ENCODE data around the gene OR52K1.
"Not testable (repeated sequence)": the region's sequence is repeated elsewhere in the genome, so short reads cannot be mapped to it uniquely, and the experiment has no call there.

OR52K1 gene

DNA sequence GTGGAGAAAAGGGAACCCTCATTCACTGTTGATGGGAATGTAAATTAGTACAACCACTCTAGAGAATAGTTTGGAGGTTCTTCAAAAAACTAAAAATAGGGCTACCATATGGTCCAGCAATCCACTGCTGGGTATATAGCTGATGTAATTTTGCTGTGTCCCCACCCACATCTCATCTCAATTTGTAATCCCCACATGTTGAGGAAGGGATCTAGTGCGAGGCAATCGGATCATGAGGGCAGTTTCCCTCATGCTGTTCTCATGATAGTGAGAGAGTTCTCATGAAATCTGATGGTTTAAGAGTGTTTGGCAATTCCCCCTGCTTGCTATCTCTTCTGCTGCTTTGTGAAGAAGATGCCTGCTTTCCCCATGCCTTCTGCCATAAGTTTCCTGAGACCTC is 45.5 kb downstream of the OR52K1 start:
- DNase-seq: no peak
- TF ChIP-seq, protein P1, sequence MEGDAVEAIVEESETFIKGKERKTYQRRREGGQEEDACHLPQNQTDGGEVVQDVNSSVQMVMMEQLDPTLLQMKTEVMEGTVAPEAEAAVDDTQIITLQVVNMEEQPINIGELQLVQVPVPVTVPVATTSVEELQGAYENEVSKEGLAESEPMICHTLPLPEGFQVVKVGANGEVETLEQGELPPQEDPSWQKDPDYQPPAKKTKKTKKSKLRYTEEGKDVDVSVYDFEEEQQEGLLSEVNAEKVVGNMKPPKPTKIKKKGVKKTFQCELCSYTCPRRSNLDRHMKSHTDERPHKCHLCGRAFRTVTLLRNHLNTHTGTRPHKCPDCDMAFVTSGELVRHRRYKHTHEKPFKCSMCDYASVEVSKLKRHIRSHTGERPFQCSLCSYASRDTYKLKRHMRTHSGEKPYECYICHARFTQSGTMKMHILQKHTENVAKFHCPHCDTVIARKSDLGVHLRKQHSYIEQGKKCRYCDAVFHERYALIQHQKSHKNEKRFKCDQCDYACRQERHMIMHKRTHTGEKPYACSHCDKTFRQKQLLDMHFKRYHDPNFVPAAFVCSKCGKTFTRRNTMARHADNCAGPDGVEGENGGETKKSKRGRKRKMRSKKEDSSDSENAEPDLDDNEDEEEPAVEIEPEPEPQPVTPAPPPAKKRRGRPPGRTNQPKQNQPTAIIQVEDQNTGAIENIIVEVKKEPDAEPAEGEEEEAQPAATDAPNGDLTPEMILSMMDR (IDR thresholded peaks at IDR 0.05): no peak
- intact Hi-C loops (cut with DNase I; ENCODE audit: low total_unique reads): no loop called here
- Histone ChIP-seq H3K4me3 (no peak overlapping the region), H3K9me3 (no peaks in the 10 kb centered on the region), H3K27me3 (no peaks in the 10 kb centered on the region), H3K36me3 (no peaks in the 10 kb centered on the region), H3K27ac (no peak overlapping the region), H3K4me1 (no peaks in the 10 kb centered on the region)

GRCh38 chr11:4531686-4532085 is 49.2 kb downstream of the OR52K1 start:
- H3K4me1 ChIP-seq; H3K9me3 ChIP-seq; H3K27ac ChIP-seq; intact Hi-C loops (cut with DNase I; ENCODE audit: low total_unique reads); H3K4me3 ChIP-seq; H3K36me3 ChIP-seq; DNase-seq; H3K27me3 ChIP-seq: not testable (repeated sequence)

DNA sequence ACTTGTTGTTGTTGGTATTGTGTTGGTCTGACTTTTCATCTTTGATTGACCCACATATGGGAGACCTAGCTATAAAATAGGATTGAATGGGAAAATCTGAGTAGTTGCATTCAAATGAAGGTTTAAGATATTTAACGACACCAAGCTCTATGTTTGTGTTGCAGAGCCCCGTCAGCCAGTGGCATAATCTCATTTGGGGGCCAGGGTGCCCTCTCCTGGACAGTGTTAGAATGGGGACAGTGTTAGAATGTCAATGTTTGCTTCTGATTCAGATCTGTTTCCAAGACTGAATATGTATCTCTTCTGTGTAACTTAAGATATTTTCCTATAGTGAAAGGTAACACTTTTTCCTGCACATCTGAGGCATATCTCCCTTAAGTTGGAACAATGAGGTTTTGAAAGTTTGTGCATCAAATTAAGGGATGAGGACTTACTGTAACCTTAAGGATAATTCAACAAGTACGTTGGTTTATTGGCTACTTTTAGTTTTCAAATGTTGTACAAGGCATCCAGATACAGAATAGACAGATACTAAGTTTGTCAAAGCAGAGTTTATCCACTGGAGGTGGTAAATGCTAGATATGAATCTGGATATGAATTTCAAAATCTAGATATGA is 57.3 kb downstream of the OR52K1 start:
- H3K27me3 ChIP-seq: peaks cover 0 to 7% of the 10 kb centered on the region in 2 donors
- no peaks in the 10 kb centered on the region for H3K9me3 ChIP-seq
- no peaks in the 10 kb centered on the region for H3K36me3 ChIP-seq
- H3K4me3 ChIP-seq: no peak overlapping the region
- H3K4me1 ChIP-seq: no peaks in the 10 kb centered on the region
- no peak overlapping the region for H3K27ac ChIP-seq
- DNase-seq: peak in 1 of 2 donors; percentile 46
- TF ChIP-seq, protein P1 (IDR thresholded peaks at IDR 0.05): peak; percentile 40 to 49
- intact Hi-C loops (cut with DNase I; ENCODE audit: low total_unique reads): no loop called here

- no peaks in the 10 kb centered on the region for H3K4me1 ChIP-seq
- H3K36me3 ChIP-seq: no peaks in the 10 kb centered on the region
- TF ChIP-seq, protein P1 (IDR thresholded peaks at IDR 0.05): no peak
- no peak overlapping the region for H3K4me3 ChIP-seq
- no peaks in the 10 kb centered on the region for H3K9me3 ChIP-seq
- H3K27me3 ChIP-seq: peaks cover 0 to 7% of the 10 kb centered on the region in 2 donors
- intact Hi-C loops (cut with DNase I; ENCODE audit: low total_unique reads): no loop called here
- no peak overlapping the region for H3K27ac ChIP-seq
- no peak for DNase-seq
Observed at GRCh38 chr11:4541071-4541470, 58.6 kb downstream of the OR52K1 start.

All from tibial artery (tissue), 4 donors.